Prostate gland (tissue), 2 donors: Measurements from ENCODE around the gene HNRNPAB.

Experiments used
- POLR2A ChIP-seq: fragments of 450-650 bp; IDR thresholded peaks from one replicate; pipeline ENCODE4 v1.6.1; 2016; ENCODE audit warnings: antibody characterized with exemption, mild to moderate bottlenecking
- POLR2AphosphoS5 ChIP-seq: sonication (generic); formaldehyde crosslinking; IDR thresholded peaks from one replicate; pipeline ENCODE4 v1.6.1; 2017; ENCODE audit warnings: antibody characterized with exemption
- TF ChIP-seq, protein P1 (sequence below), 4 experiments: fragments of 200-600 bp in 2 of 4; fragments of 450-650 bp in 2 of 4; sonication (generic) in 2 of 4; IDR thresholded peaks; 1 replicate in 3 of 4; 2 replicates in 1 of 4; pipeline ENCODE4 v1.5.1; 2016 to 2019; ENCODE audit warnings: antibody characterized with exemption in 4 of 4, mild to moderate bottlenecking in 2 of 4, moderate library complexity in 2 of 4

- TF ChIP-seq POLR2AphosphoS5 = no peak
- TF ChIP-seq POLR2A = no peak
- TF ChIP-seq, protein P1, sequence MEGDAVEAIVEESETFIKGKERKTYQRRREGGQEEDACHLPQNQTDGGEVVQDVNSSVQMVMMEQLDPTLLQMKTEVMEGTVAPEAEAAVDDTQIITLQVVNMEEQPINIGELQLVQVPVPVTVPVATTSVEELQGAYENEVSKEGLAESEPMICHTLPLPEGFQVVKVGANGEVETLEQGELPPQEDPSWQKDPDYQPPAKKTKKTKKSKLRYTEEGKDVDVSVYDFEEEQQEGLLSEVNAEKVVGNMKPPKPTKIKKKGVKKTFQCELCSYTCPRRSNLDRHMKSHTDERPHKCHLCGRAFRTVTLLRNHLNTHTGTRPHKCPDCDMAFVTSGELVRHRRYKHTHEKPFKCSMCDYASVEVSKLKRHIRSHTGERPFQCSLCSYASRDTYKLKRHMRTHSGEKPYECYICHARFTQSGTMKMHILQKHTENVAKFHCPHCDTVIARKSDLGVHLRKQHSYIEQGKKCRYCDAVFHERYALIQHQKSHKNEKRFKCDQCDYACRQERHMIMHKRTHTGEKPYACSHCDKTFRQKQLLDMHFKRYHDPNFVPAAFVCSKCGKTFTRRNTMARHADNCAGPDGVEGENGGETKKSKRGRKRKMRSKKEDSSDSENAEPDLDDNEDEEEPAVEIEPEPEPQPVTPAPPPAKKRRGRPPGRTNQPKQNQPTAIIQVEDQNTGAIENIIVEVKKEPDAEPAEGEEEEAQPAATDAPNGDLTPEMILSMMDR (IDR thresholded peaks at IDR 0.05) = no peak
Observed at GRCh38 chr5:178230879-178231538, 26.7 kb downstream of the HNRNPAB start.
